IPS-18a (cell line): ENCODE data around the gene DCAF8.

Experiments used
- H3K27ac ChIP-seq: one replicate; pipeline ENCODE4 v1.5.1; 2013; ENCODE audit warnings: low read length
- H3K27me3 ChIP-seq: one replicate; pipeline ENCODE4 v1.6.1; 2013; ENCODE audit warnings: mild to moderate bottlenecking, low read length; ENCODE audit not compliant: control insufficient read depth, insufficient read depth
- H3K36me3 ChIP-seq: one replicate; pipeline ENCODE4 v1.6.1; 2013; ENCODE audit warnings: low read depth, low read length; ENCODE audit not compliant: control insufficient read depth
- H3K4me1 ChIP-seq: one replicate; pipeline ENCODE4 v1.6.1; 2013; ENCODE audit warnings: low read depth, low read length; ENCODE audit not compliant: control insufficient read depth
- H3K4me3 ChIP-seq: one replicate; pipeline ENCODE4 v1.5.1; 2013; ENCODE audit warnings: low read length
- H3K9ac ChIP-seq: one replicate; pipeline ENCODE4 v1.6.1; 2013; ENCODE audit warnings: mild to moderate bottlenecking, low read length, moderate library complexity
- H3K9me3 ChIP-seq: one replicate; pipeline ENCODE4 v1.6.1; 2013; ENCODE audit warnings: low read depth, low read length; ENCODE audit not compliant: control insufficient read depth

DCAF8 gene

DNA sequence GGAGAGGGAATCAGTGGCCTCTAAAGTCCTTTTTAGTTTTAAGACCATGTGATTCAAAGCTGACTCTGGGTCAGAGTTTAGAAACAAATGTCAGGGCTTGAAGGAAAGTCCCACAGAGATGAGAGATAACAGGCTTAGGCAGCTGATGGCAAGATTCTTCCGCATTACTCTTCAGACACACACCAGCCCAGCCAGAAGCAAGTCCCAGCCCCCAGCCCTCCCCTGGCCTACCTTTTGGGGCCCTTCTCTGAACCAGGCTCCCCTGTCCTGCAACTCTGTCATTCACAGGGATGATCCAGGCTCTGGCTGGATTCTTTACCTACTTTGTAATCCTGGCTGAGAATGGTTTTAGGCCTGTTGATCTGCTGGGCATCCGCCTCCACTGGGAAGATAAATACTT, 85.1 kb downstream of the DCAF8 start:
- Histone ChIP-seq H3K9ac (no peak overlapping the region), H3K4me1 (peaks cover 13% of the 10 kb centered on the region), H3K36me3 (no peaks in the 10 kb centered on the region), H3K27me3 (no peaks in the 10 kb centered on the region), H3K4me3 (no peak overlapping the region), H3K27ac (no peak overlapping the region), H3K9me3 (no peaks in the 10 kb centered on the region)

DNA sequence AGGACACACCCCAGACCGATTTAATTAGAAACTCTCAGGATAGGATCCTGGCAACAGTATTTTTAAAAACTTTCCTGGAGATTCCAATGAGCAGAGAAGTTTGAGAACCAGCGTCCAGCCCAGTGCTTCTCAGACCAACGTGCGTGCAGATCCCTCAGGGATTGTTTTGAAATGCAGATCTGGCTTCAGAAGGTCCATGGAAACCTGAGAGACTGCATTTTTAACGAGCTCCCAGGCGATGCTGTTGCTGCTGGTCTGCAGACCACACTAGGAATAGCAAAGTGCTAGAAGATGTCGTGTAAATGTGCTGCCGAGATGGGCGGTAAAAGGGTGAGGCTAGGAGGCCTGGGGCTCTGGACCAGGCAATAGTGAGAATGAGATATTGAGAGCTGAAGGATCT, 90.4 kb downstream of the DCAF8 start:
- H3K4me3 ChIP-seq = peak overlapping the region; percentile 0
- H3K4me1 ChIP-seq = peaks cover 55% of the 10 kb centered on the region
- no peaks in the 10 kb centered on the region for H3K27me3 ChIP-seq
- no peaks in the 10 kb centered on the region for H3K36me3 ChIP-seq
- no peaks in the 10 kb centered on the region for H3K9me3 ChIP-seq
- H3K9ac ChIP-seq = no peak overlapping the region
- H3K27ac ChIP-seq = no peak overlapping the region

DNA sequence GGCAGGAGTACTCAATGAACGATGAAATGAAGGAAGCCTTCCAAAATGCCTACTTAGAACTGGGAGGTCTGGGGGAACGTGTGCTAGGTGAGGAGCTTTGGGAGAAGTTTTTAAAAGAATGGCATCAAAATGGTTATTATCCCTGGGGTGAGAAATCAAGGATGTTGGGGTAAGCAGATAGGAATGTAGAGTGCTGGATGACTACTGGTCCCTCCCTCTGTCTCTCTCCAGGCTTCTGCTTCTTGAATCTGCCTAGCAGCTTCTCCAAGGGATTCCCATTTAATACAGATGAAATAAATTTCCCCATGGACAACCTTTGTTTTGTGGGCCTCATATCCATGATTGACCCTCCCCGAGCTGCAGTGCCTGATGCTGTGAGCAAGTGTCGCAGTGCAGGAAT, 91.0 kb downstream of the DCAF8 start:
- H3K36me3 ChIP-seq = no peaks in the 10 kb centered on the region
- H3K27me3 ChIP-seq = no peaks in the 10 kb centered on the region
- no peak overlapping the region for H3K9ac ChIP-seq
- no peak overlapping the region for H3K27ac ChIP-seq
- H3K9me3 ChIP-seq = no peaks in the 10 kb centered on the region
- peaks cover 60% of the 10 kb centered on the region for H3K4me1 ChIP-seq
- H3K4me3 ChIP-seq = no peak overlapping the region

DNA sequence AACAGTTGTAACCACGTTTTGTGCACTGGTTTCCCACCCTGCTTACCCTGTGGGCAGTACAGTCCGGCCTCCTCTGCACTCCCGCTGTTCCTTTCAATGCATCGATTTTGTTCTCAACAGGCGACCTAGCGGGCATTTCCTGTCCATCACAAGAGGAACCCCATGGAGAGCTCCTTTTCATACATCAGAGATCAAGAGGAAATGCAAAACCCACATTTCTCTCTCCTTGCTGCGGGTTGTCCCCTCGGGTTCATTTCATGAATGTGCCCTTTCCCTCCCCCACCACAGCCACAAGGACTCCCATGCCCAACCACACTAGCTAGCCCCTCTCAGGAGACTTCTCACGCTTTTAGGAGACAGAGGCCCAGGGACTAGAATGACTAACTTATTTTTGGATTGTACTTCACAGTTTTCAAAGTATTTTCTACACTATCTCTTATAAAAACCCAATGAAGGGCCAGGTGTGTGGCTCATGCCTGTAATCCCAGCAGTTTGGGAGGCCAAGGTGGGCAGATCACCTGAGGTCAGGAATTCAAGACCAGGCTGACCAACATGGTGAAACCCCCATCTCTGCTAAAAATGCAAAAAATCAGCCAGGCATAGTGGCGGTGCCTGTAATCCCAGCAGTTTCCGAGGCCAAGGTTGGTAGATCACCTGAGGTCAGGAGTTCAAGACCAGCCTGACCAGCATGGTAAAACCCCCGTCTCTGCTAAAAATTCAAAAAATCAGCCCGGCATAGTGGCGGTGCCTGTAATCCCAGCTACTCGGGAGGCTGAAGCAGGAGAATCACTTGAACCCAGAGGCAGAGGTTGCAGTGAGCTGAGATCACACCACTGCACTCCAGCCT, 92.6 kb downstream of the DCAF8 start:
- Histone ChIP-seq H3K9me3 (no peaks in the 10 kb centered on the region), H3K4me1 (peaks cover 60% of the 10 kb centered on the region), H3K27me3 (no peaks in the 10 kb centered on the region), H3K4me3 (peak overlapping the region; percentile 58), H3K27ac (peak overlapping the region; percentile 76), H3K9ac (peak overlapping the region; percentile 35), H3K36me3 (no peaks in the 10 kb centered on the region)

DNA sequence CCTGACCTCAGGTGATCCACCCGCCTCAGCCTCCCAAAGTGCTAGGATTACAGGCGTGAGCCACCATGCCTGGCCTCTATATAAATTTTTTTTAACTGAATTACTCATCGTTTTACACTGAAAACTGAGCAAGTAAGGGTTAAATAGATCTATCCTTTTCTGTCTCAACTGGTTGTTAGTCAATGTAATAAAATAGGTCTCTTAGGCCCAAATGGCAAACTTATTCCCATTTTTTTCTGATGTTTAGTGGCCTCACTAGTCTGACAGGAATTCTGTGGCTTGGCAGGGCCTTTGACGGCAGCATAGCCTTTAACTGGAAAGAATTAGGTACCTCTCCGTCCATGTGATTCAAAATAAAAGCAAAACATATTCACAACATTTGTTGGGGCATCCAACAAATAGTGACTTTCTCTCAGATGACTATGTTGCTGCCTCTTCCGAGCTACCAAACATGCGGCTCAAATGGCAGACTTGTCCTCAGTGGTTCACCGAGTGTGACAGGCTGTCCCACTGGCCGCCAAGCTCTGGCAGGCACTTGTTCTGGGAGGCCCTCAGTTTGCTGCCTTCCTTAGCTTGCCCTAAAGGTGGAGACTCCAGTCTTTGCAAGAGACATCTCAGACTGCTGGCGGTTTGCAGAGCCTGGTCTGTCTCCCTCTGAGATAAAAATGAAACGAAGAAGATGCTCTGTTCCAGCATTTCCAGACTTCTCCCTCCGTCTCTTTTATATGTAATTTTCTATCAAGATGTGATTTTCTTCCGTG, 93.6 kb downstream of the DCAF8 start:
- H3K27ac ChIP-seq = peak overlapping the region; percentile 76
- no peaks in the 10 kb centered on the region for H3K36me3 ChIP-seq
- peak overlapping the region; percentile 34 for H3K9ac ChIP-seq
- no peaks in the 10 kb centered on the region for H3K27me3 ChIP-seq
- no peaks in the 10 kb centered on the region for H3K9me3 ChIP-seq
- peak overlapping the region; percentile 58 for H3K4me3 ChIP-seq
- peaks cover 60% of the 10 kb centered on the region for H3K4me1 ChIP-seq

DNA sequence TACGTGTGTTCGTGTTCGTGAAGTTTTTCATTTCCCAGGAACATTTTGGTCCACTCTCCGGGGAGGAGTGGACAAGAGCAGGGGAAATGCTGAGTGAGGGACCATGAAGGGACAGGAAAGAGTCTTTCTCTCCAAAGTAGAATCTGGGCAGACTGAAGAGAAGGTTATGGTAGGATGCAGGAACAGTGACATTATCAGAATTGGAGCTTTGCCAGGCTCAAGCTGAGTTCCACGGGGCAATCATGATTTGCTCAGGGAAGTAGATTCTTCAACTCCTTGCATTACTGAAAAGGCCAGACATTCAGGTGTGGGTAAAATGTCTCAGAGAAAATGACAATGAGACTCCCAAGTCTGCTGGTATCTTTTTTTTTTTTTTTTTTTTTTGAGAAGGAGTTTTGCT, 94.3 kb downstream of the DCAF8 start:
- no peak overlapping the region for H3K4me3 ChIP-seq
- peaks cover 60% of the 10 kb centered on the region for H3K4me1 ChIP-seq
- no peak overlapping the region for H3K27ac ChIP-seq

GRCh38 chr1:160167580-160167979, 94.8 kb downstream of the DCAF8 start:
- no peaks in the 10 kb centered on the region for H3K27me3 ChIP-seq
- no peak overlapping the region for H3K27ac ChIP-seq
- no peak overlapping the region for H3K9ac ChIP-seq
- peaks cover 57% of the 10 kb centered on the region for H3K4me1 ChIP-seq
- no peaks in the 10 kb centered on the region for H3K9me3 ChIP-seq
- no peaks in the 10 kb centered on the region for H3K36me3 ChIP-seq
- H3K4me3 ChIP-seq = no peak overlapping the region

More for the DNA sequence above, 94.3 kb downstream of the DCAF8 start:
- H3K9me3 ChIP-seq = no peaks in the 10 kb centered on the region
- H3K27me3 ChIP-seq = no peaks in the 10 kb centered on the region
- H3K9ac ChIP-seq = no peak overlapping the region
- H3K36me3 ChIP-seq = no peaks in the 10 kb centered on the region

- peaks cover 55% of the 10 kb centered on the region for H3K4me1 ChIP-seq
Measured at GRCh38 chr1:160167056-160167455, 95.3 kb downstream of the DCAF8 start.

GRCh38 chr1:160166166-160166868, 96.0 kb downstream of the DCAF8 start:
- H3K4me3 ChIP-seq = no peak overlapping the region
- no peaks in the 10 kb centered on the region for H3K27me3 ChIP-seq
- no peaks in the 10 kb centered on the region for H3K9me3 ChIP-seq
- peaks cover 47% of the 10 kb centered on the region for H3K4me1 ChIP-seq
- no peak overlapping the region for H3K9ac ChIP-seq
- no peaks in the 10 kb centered on the region for H3K36me3 ChIP-seq
- no peak overlapping the region for H3K27ac ChIP-seq

More at GRCh38 chr1:160167056-160167455, 95.3 kb downstream of the DCAF8 start:
- Histone ChIP-seq H3K27ac (no peak overlapping the region), H3K36me3 (no peaks in the 10 kb centered on the region), H3K27me3 (no peaks in the 10 kb centered on the region), H3K9me3 (no peaks in the 10 kb centered on the region), H3K9ac (no peak overlapping the region), H3K4me3 (no peak overlapping the region)
